Measurements from ENCODE around the gene FBXO36. TPM values are rescaled to one million over a fixed set of nuclear protein-coding genes. Genes with fewer than 3 reads are reported as not detected.

The FBXO36 gene
- total and polyA plus RNA-seq, 2 donors (not counting 1 experiment from before 2014, with no cell fraction given), result 0.49 to 1.5 TPM

DNA sequence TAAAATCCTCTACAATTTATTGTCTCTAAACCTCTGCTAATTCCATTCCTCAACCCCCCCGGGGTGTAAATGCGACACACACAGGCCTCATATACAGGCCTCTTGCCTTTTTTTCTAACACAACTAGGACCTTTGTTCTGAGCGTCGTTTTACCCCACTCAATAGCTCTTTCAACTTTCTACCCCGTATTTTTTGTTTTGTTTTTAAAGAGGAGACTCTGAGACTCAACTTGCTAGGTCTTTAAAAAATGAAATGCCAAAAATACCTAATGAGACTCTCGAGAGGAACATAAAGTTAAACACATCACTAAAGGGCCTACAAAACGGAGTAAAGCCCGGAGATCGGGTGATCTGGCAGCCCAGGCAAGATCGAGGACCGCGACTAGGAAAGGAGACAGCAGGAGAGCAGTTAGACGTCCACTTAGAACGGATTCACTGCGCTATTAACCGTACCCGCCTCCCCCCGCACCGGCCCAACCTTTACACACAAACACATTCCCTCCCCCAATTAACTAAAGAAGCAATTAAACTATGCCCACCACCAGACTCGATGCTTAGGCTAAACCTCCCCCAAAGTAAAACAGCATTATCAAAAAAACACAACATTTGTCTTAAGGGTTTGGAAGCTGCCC is 2.2 kb upstream of the FBXO36 start:
- Mint-ChIP-seq H3K9me3 (ENCODE audit: insufficient read depth) (peaks cover 3% of the 10 kb centered on the region), H3K4me1 (peaks cover 51% of the 10 kb centered on the region), H3K27me3 (no peaks in the 10 kb centered on the region), H3K4me3 (peak overlapping the region; percentile 96), H3K27ac (peak overlapping the region; percentile 83)
- 10% methylated on average over 14 of the region's 20 CpGs for WGBS (ENCODE audit: insufficient coverage)
- Histone ChIP-seq H3K36me3 (replicated peaks in 1 of 2; ENCODE audit: control extremely low read depth in 1 of 2, control insufficient read depth in 1 of 2, extremely low read depth in 1 of 2, insufficient read depth in 2 of 2, low read length in 1 of 2) (peaks cover 1 to 9% of the 10 kb centered on the region in 2 experiments), H3K79me2 (ENCODE audit: control insufficient read depth, insufficient read depth, low read length) (peaks cover 62% of the 10 kb centered on the region), H3K4me3 (ENCODE audit: control extremely low read depth in 1 of 5, extremely low read depth in 1 of 5, insufficient read depth in 1 of 5, low read depth in 2 of 5, low read length in 4 of 5) (peak overlapping the region; percentile 71 to 98 (median 90)), H4K20me1 (ENCODE audit: control insufficient read depth, insufficient read depth, low read length, poor library complexity, severe bottlenecking) (peaks cover 17% of the 10 kb centered on the region), H3K4me2 (replicated peaks; ENCODE audit: low read depth, low read length, poor library complexity, severe bottlenecking) (peak overlapping the region; percentile 83), H3K27me3 (replicated peaks in 1 of 4; ENCODE audit: control extremely low read depth in 1 of 4, control insufficient read depth in 3 of 4, insufficient read depth in 4 of 4, low read length in 3 of 4) (no peaks in the 10 kb centered on the region), H2AFZ (ENCODE audit: insufficient read depth, low read depth, low read length, poor library complexity, severe bottlenecking) (peak overlapping the region; percentile 40), H3K4me1 (ENCODE audit: control insufficient read depth in 2 of 2, insufficient read depth in 2 of 2, low read length in 2 of 2) (peaks cover 20 to 24% of the 10 kb centered on the region in 2 donors), H3K9ac (ENCODE audit: low read length) (peak overlapping the region; percentile 93), H3K27ac (ENCODE audit: low read length in 2 of 2) (peak overlapping the region; percentile 83 to 98), H3K9me3 (ENCODE audit: control extremely low read depth in 1 of 3, control insufficient read depth in 2 of 3, insufficient read depth in 1 of 3, low read length in 2 of 3) (no peaks in the 10 kb centered on the region)
- no peak for ATAC-seq (ENCODE audit: low read depth)
- no peak for TF ChIP-seq EZH2 (IDR thresholded peaks at IDR 0.05; ENCODE audit: borderline replicate concordance, insufficient read depth, low read depth, low read length, poor library complexity, severe bottlenecking)
- TF ChIP-seq, protein P1, sequence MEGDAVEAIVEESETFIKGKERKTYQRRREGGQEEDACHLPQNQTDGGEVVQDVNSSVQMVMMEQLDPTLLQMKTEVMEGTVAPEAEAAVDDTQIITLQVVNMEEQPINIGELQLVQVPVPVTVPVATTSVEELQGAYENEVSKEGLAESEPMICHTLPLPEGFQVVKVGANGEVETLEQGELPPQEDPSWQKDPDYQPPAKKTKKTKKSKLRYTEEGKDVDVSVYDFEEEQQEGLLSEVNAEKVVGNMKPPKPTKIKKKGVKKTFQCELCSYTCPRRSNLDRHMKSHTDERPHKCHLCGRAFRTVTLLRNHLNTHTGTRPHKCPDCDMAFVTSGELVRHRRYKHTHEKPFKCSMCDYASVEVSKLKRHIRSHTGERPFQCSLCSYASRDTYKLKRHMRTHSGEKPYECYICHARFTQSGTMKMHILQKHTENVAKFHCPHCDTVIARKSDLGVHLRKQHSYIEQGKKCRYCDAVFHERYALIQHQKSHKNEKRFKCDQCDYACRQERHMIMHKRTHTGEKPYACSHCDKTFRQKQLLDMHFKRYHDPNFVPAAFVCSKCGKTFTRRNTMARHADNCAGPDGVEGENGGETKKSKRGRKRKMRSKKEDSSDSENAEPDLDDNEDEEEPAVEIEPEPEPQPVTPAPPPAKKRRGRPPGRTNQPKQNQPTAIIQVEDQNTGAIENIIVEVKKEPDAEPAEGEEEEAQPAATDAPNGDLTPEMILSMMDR (IDR thresholded peaks at IDR 0.05), result no peak
- ChIA-PET CTCF (no interaction called here), POLR2A (interaction anchor here (2.3 kb wide), 1 partner anchor 9 kb away, joined by 7 read pairs; no protein-coding TSS in a partner anchor)
- intact Hi-C loops (cut with micrococcal nuclease), result loop anchor here (5.0 kb wide), 1 partner anchor 792 kb away; the partner anchor contains the start of gene CAB39
- peak; percentile 60 for DNase-seq
